WTC11 (cell line): ENCODE measurements around the gene FBXO41.

ENCODE experiments used
- ATF3 ChIP-seq: sonication (generic); formaldehyde crosslinking; conservative IDR thresholded peaks from 2 replicates; pipeline ENCODE4 v1.8.1; 2022; ENCODE audit warnings: mild to moderate bottlenecking, missing genetic modification reagents
- FOXP1 ChIP-seq: sonication (generic); formaldehyde crosslinking; IDR thresholded peaks from 2 replicates; pipeline ENCODE4 v1.8.0; 2022; ENCODE audit warnings: missing genetic modification reagents, mild to moderate bottlenecking, moderate library complexity, borderline replicate concordance
- MAX ChIP-seq: sonication (generic); formaldehyde crosslinking; IDR thresholded peaks from 2 replicates; pipeline ENCODE4 v1.8.0; 2022; ENCODE audit warnings: mild to moderate bottlenecking, missing genetic modification reagents
- NR3C1 ChIP-seq: sonication (generic); formaldehyde crosslinking; conservative IDR thresholded peaks from 2 replicates; pipeline ENCODE4 v1.8.1; 2023; ENCODE audit warnings: low read depth, mild to moderate bottlenecking, missing genetic modification reagents
- TF ChIP-seq, protein P1 (sequence below): fragments of 200-600 bp; IDR thresholded peaks from 2 replicates; pipeline ENCODE4 v1.8.0; 2022; ENCODE audit warnings: antibody characterized with exemption

GRCh38 chr2:73264332-73264606 is 20.0 kb downstream of the FBXO41 start:
- TF ChIP-seq MAX (CRISPR knock-in tag) (no peak), NR3C1 (CRISPR knock-in tag) (no peak), ATF3 (no peak), FOXP1 (no peak)
- TF ChIP-seq, protein P1, sequence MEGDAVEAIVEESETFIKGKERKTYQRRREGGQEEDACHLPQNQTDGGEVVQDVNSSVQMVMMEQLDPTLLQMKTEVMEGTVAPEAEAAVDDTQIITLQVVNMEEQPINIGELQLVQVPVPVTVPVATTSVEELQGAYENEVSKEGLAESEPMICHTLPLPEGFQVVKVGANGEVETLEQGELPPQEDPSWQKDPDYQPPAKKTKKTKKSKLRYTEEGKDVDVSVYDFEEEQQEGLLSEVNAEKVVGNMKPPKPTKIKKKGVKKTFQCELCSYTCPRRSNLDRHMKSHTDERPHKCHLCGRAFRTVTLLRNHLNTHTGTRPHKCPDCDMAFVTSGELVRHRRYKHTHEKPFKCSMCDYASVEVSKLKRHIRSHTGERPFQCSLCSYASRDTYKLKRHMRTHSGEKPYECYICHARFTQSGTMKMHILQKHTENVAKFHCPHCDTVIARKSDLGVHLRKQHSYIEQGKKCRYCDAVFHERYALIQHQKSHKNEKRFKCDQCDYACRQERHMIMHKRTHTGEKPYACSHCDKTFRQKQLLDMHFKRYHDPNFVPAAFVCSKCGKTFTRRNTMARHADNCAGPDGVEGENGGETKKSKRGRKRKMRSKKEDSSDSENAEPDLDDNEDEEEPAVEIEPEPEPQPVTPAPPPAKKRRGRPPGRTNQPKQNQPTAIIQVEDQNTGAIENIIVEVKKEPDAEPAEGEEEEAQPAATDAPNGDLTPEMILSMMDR: no peak
